ENCODE data around the gene CLDN18.

Gene CLDN18

GRCh38 chr3:138065949-138066348 lies 56.0 kb downstream of the CLDN18 start:
- no peak for DNase-seq

GRCh38 chr3:138066383-138066782 lies 56.4 kb downstream of the CLDN18 start:
- no peak for DNase-seq

GRCh38 chr3:138066972-138067371 lies 57.0 kb downstream of the CLDN18 start:
- DNase-seq, result no peak

- no peak for DNase-seq
Observed at GRCh38 chr3:138068046-138068445, 58.1 kb downstream of the CLDN18 start.

- peak; percentile 64 for DNase-seq
Observed at GRCh38 chr3:138068579-138069174, 58.7 kb downstream of the CLDN18 start.

- DNase-seq, result no peak
Observed at GRCh38 chr3:138070006-138070405, 60.0 kb downstream of the CLDN18 start.

- DNase-seq, result no peak
Observed at GRCh38 chr3:138072796-138073195, 62.8 kb downstream of the CLDN18 start.

- no peak for DNase-seq
Observed at GRCh38 chr3:138078096-138078495, 68.1 kb downstream of the CLDN18 start.

- DNase-seq, result no peak
Observed at GRCh38 chr3:138078901-138079344, 69.0 kb downstream of the CLDN18 start.

- no peak for DNase-seq
Observed at GRCh38 chr3:138079901-138080300, 69.9 kb downstream of the CLDN18 start.

GRCh38 chr3:138081371-138082084 lies 71.6 kb downstream of the CLDN18 start:
- DNase-seq, result no peak

GRCh38 chr3:138082085-138082991 lies 72.4 kb downstream of the CLDN18 start:
- DNase-seq, result no peak

- DNase-seq, result no peak
Observed at GRCh38 chr3:138082992-138083386, 73.0 kb downstream of the CLDN18 start.

Measured in activated CD4-positive, alpha-beta T cell treated with anti-CD3 and anti-CD28 coated beads for 1 hour (primary cell).